ENCODE results near the gene KIF4A. TPM values are rescaled to one million over a fixed set of nuclear protein-coding genes. Genes with fewer than 3 reads are reported as not detected.

The KIF4A gene
- total RNA-seq, 4 donors from 2014 or later: 1.3 to 4.4 (median 1.4) TPM; not detected in 1

DNA sequence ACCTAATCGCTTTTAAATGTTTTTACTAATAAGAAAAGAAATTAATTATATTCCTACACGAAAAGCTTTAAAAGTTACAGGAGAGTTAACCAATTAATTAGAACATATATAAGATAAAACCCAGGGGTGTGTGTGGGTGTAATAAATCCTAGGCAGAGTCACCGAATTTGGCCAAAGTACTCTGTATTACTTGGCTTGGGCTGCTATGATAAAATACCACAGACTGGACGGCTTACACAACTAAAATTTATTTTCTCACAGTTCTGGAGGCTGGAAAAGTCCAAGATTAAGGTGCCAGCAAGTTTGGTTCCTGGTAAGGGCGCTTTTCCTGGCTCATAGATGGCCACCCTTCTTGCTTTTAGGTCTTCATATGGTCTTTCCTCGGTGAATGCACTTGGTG, 45.0 kb upstream of the KIF4A start:
- intact Hi-C loops (cut with DNase I; ENCODE audit: low total_unique reads): no loop called here
- DNase-seq: no peak
- no peaks in the 10 kb centered on the region for H3K36me3 ChIP-seq
- H3K4me3 ChIP-seq: no peak overlapping the region
- no peaks in the 10 kb centered on the region for H3K9me3 ChIP-seq
- in situ Hi-C loops (cut with MboI; ENCODE audit: low pct_ligation_motif_present in 1 of 4, low pct_unique_long_range_greater_than_20kb in 1 of 4, low sequenced_read_pairs in 3 of 4): no loop called here
- H3K27ac ChIP-seq: no peak overlapping the region
- WGBS, 2 donors (ENCODE audit: low coverage in 1 of 2): 78 to 100% methylated on average over 1 to 6 of the region's 6 CpGs
- no peaks in the 10 kb centered on the region for H3K27me3 ChIP-seq
- H3K4me1 ChIP-seq: no peaks in the 10 kb centered on the region
- TF ChIP-seq POLR2AphosphoS5 (IDR thresholded peaks at IDR 0.05): no peak
- TF ChIP-seq, protein P1, sequence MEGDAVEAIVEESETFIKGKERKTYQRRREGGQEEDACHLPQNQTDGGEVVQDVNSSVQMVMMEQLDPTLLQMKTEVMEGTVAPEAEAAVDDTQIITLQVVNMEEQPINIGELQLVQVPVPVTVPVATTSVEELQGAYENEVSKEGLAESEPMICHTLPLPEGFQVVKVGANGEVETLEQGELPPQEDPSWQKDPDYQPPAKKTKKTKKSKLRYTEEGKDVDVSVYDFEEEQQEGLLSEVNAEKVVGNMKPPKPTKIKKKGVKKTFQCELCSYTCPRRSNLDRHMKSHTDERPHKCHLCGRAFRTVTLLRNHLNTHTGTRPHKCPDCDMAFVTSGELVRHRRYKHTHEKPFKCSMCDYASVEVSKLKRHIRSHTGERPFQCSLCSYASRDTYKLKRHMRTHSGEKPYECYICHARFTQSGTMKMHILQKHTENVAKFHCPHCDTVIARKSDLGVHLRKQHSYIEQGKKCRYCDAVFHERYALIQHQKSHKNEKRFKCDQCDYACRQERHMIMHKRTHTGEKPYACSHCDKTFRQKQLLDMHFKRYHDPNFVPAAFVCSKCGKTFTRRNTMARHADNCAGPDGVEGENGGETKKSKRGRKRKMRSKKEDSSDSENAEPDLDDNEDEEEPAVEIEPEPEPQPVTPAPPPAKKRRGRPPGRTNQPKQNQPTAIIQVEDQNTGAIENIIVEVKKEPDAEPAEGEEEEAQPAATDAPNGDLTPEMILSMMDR (IDR thresholded peaks at IDR 0.05): no peak
- TF ChIP-seq EP300 (IDR thresholded peaks at IDR 0.05; ENCODE audit: low read depth): no peak
- TF ChIP-seq POLR2A (IDR thresholded peaks at IDR 0.05): no peak

DNA sequence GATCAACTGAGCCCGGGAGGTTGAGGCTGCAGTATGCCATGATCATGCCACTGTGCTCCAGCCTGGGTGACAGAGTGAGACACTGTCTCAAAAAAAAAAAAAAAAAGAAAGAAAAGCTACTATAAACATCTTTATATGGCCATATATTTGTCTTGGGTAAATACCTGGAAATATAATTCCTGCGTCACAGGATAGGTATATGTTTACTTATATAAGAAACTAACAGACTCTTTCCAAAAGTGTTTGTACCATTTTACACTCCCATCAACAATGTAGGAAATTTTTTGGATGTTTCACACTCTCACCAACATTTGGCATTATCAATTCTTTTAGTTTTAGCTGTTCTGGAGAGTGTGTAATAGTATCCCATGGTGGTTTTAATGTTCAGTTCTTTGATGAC, 42.7 kb upstream of the KIF4A start:
- TF ChIP-seq POLR2A (IDR thresholded peaks at IDR 0.05) (no peak), POLR2AphosphoS5 (IDR thresholded peaks at IDR 0.05) (no peak), EP300 (IDR thresholded peaks at IDR 0.05; ENCODE audit: low read depth) (no peak)
- Histone ChIP-seq H3K36me3 (no peaks in the 10 kb centered on the region), H3K27ac (no peak overlapping the region), H3K4me1 (no peaks in the 10 kb centered on the region), H3K9me3 (no peaks in the 10 kb centered on the region), H3K4me3 (no peak overlapping the region), H3K27me3 (no peaks in the 10 kb centered on the region)
- no peak for DNase-seq
- in situ Hi-C loops (cut with MboI; ENCODE audit: low pct_ligation_motif_present in 1 of 4, low pct_unique_long_range_greater_than_20kb in 1 of 4, low sequenced_read_pairs in 3 of 4): no loop called here
- 71 to 89% methylated on average over 2 of the region's 2 CpGs for WGBS, 2 donors (ENCODE audit: low coverage in 1 of 2)
- intact Hi-C loops (cut with DNase I; ENCODE audit: low total_unique reads): no loop called here

DNA sequence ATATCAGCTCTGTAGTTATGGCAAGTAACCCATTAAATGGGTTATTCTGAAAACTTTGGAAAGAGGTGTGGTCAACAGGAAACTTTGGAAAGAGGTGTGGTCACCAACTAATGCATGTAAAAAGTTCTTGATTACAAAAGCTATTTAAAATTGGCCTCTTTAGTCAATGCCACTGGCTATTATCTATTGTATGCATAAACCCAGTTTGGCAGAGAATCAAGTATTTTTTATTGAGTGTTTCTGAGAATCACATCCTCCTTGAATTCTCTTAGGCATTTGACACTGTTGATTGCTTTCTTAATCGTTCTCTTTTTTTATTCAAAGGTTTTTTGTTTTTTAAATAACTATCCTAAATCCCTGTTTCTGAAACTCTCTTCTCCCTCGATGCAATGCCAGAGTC, 37.4 kb upstream of the KIF4A start:
- H3K4me3 ChIP-seq: no peak overlapping the region
- H3K9me3 ChIP-seq: no peaks in the 10 kb centered on the region
- no peaks in the 10 kb centered on the region for H3K27me3 ChIP-seq
- intact Hi-C loops (cut with DNase I; ENCODE audit: low total_unique reads): no loop called here
- in situ Hi-C loops (cut with MboI; ENCODE audit: low pct_ligation_motif_present in 1 of 4, low pct_unique_long_range_greater_than_20kb in 1 of 4, low sequenced_read_pairs in 3 of 4): no loop called here
- DNase-seq: no peak
- TF ChIP-seq, protein P1 (IDR thresholded peaks at IDR 0.05): no peak
- no peak for TF ChIP-seq EP300 (IDR thresholded peaks at IDR 0.05; ENCODE audit: low read depth)
- TF ChIP-seq POLR2A (IDR thresholded peaks at IDR 0.05): no peak
- no peak for TF ChIP-seq POLR2AphosphoS5 (IDR thresholded peaks at IDR 0.05)
- H3K27ac ChIP-seq: no peak overlapping the region
- no peaks in the 10 kb centered on the region for H3K4me1 ChIP-seq
- WGBS, 2 donors (ENCODE audit: low coverage in 1 of 2): 55% methylated on average over 2 of the region's 2 CpGs; no CpG with 5 or more reads in 1 of the 2 donors
- no peaks in the 10 kb centered on the region for H3K36me3 ChIP-seq

DNA sequence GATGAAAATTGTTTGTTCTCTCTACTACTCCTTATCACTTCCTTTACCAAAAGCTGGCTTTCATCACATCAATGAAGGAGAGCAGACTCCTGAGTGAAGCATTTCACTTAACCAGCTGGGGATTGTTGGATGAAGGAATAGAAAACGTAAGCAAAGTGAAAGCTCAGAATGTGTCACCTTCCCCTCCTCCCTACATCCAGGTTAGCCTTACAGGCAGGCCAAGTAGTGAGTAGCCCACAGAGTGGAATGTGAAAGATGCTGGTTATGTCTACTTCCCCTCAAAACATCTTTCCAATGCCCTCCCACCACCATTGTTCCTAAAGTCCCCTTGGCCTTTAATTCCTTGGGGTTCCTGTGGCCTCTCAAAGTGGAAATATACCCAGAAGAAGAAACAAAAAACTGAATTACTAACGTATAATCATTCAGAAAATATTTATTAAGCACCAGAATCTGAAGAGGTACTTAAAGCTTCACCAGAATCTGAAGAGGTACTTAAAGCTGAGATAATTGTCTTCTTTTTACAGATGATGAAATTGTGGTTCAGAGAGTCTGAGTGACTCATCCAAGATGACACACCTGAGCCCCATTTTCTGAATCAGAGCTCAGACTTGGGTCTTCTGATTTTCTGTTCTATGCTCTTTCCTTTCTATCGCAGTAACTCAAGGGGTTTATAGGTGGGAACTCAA, 36.4 kb upstream of the KIF4A start:
- in situ Hi-C loops (cut with MboI; ENCODE audit: low pct_ligation_motif_present in 1 of 4, low pct_unique_long_range_greater_than_20kb in 1 of 4, low sequenced_read_pairs in 3 of 4): no loop called here
- DNase-seq: no peak
- TF ChIP-seq EP300 (IDR thresholded peaks at IDR 0.05; ENCODE audit: low read depth) (no peak), POLR2A (IDR thresholded peaks at IDR 0.05) (no peak), POLR2AphosphoS5 (IDR thresholded peaks at IDR 0.05) (no peak)
- TF ChIP-seq, protein P1 (IDR thresholded peaks at IDR 0.05): no peak

DNA sequence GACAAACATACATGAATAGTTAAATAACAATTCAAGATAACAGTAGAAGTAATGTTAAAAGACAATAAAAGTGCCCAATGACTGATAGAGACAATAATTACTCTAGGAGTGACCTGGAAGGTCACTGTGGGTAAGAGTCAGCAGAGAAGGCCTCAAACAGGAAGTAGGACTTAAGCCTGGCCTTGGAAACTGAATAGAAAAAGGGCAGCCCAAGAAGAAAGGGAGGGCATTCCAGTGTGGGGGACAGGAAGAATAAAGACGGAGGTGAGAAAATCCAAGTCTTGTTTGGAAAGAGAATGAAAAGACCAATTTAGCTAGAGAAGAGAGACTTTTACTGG, 35.9 kb upstream of the KIF4A start:
- in situ Hi-C loops (cut with MboI; ENCODE audit: low pct_ligation_motif_present in 1 of 4, low pct_unique_long_range_greater_than_20kb in 1 of 4, low sequenced_read_pairs in 3 of 4) (no loop called here), intact Hi-C loops (cut with DNase I; ENCODE audit: low total_unique reads) (no loop called here)
- Histone ChIP-seq H3K27me3 (no peaks in the 10 kb centered on the region), H3K36me3 (no peaks in the 10 kb centered on the region), H3K4me1 (no peaks in the 10 kb centered on the region), H3K4me3 (no peak overlapping the region), H3K9me3 (no peaks in the 10 kb centered on the region), H3K27ac (no peak overlapping the region)
- no peak for DNase-seq
- TF ChIP-seq POLR2AphosphoS5 (IDR thresholded peaks at IDR 0.05) (no peak), POLR2A (IDR thresholded peaks at IDR 0.05) (no peak), EP300 (IDR thresholded peaks at IDR 0.05; ENCODE audit: low read depth) (no peak)
- TF ChIP-seq, protein P1 (IDR thresholded peaks at IDR 0.05): no peak
- 87% methylated on average over 1 of the region's 1 CpG; no CpG with 5 or more reads in 1 of the 2 donors for WGBS, 2 donors (ENCODE audit: low coverage in 1 of 2)

More for the DNA sequence above, 36.4 kb upstream of the KIF4A start:
- H3K27me3 ChIP-seq: no peaks in the 10 kb centered on the region
- H3K27ac ChIP-seq: no peak overlapping the region
- no peaks in the 10 kb centered on the region for H3K4me1 ChIP-seq
- no peak overlapping the region for H3K4me3 ChIP-seq
- WGBS, 2 donors (ENCODE audit: low coverage in 1 of 2): 70 to 80% methylated on average over 1 to 3 of the region's 3 CpGs
- no peaks in the 10 kb centered on the region for H3K9me3 ChIP-seq
- intact Hi-C loops (cut with DNase I; ENCODE audit: low total_unique reads): no loop called here
- H3K36me3 ChIP-seq: no peaks in the 10 kb centered on the region
